Measurements from ENCODE around the gene TCEAL3.

TCEAL3 gene

DNA sequence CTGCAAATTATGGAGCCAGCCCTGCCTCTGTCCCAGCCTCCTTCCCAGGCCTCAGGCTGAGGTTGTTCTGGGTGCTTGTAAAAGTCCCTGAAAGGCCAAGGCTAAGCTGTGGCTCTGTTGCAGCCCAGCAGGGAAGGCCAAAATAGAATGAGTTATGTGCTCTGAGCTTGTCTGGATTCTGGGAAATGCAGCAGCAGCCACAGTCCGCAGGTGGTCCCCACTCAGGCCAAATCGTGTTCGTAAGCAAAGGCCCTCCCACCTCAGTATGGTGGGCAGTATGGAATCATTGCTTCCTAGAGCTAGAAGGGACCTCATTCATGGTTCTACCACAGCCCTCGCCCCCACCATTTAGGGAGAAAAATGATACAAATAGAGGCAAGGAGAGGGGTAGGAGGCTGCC, 16.3 kb downstream of the TCEAL3 start:
- no peak overlapping the region for H3K4me3 ChIP-seq (replicated peaks; ENCODE audit: low read depth, low read length)
- no peak for DNase-seq (ENCODE audit: extremely low read depth, low read depth)
- TF ChIP-seq CTCF (IDR thresholded peaks at IDR 0.05; ENCODE audit: low read depth, low read length, missing control alignments): no peak

- no peak overlapping the region for H3K4me3 ChIP-seq (replicated peaks; ENCODE audit: low read depth, low read length)
- no peak for DNase-seq (ENCODE audit: extremely low read depth, low read depth)
- TF ChIP-seq CTCF (IDR thresholded peaks at IDR 0.05; ENCODE audit: low read depth, low read length, missing control alignments): no peak
Measured at GRCh38 chrX:103626855-103627254, 19.1 kb downstream of the TCEAL3 start.

DNA sequence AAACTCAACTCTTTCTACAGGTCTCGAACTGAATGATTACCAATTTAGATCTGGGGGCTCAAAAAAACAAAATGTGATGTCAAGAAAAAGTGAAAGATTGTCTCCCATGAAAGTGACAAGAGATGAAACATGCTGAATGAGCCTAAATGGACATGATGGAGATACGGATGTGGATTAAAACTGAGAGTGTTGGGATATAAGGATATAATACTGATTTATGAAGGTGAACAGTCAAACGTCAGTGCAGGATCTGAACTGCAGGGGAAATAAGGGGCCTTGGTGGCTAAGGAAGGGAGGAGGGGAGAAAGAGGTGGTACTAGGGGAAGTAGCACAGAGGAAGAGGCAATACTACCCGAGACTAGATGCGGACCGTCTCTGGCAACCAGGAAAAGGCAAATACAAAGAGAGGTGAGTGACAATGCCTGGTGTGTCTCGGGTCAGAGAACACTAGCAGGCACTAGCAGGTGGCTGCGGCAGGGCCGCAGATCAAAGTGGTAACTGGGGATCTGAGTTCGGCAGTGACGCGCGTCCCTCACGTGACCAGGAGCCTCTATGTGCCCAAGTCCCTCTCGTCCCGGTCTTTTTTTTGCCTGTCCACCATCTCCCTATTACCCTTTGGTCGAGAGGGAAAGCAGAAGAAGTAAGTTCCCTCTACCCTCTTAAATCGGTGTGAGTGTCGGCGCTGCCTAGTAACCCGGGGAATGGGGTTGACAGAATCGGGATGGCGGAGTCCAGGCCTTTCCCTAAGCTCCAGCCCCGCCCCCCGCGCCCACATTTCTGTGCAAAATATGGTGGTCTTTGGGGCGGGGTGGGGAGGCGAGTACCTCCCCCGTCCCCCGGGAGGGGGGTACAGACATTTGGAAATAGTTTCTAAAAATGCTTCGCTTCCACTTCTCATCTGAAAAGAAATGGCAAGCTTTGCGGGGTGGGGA, 20.9 kb downstream of the TCEAL3 start, which contains the start of gene TCEAL1:
TSS of gene TCEAL1 (plus strand) at position 590 of the 932 bp plus-strand sequence. CDS start 942 bp downstream, outside the sequence.
- DNase-seq (ENCODE audit: extremely low read depth, low read depth): no peak
- no peak for TF ChIP-seq CTCF (IDR thresholded peaks at IDR 0.05; ENCODE audit: low read depth, low read length, missing control alignments)
- peak within 1 kb of the TSS; percentile 61 for H3K4me3 ChIP-seq (replicated peaks; ENCODE audit: low read depth, low read length)

GRCh38 chrX:103629318-103630170, 21.8 kb downstream of the TCEAL3 start:
- TF ChIP-seq CTCF (IDR thresholded peaks at IDR 0.05; ENCODE audit: low read depth, low read length, missing control alignments): peak; percentile 61
- peak overlapping the region; percentile 61 for H3K4me3 ChIP-seq (replicated peaks; ENCODE audit: low read depth, low read length)
- no peak for DNase-seq (ENCODE audit: extremely low read depth, low read depth)

GRCh38 chrX:103630171-103630511, 22.4 kb downstream of the TCEAL3 start:
- no peak for TF ChIP-seq CTCF (IDR thresholded peaks at IDR 0.05; ENCODE audit: low read depth, low read length, missing control alignments)
- peak overlapping the region; percentile 61 for H3K4me3 ChIP-seq (replicated peaks; ENCODE audit: low read depth, low read length)

GRCh38 chrX:103631145-103631544, 23.4 kb downstream of the TCEAL3 start:
- DNase-seq (ENCODE audit: extremely low read depth, low read depth): no peak
- no peak overlapping the region for H3K4me3 ChIP-seq (replicated peaks; ENCODE audit: low read depth, low read length)
- TF ChIP-seq CTCF (IDR thresholded peaks at IDR 0.05; ENCODE audit: low read depth, low read length, missing control alignments): no peak

More at GRCh38 chrX:103630171-103630511, 22.4 kb downstream of the TCEAL3 start:
- DNase-seq (ENCODE audit: extremely low read depth, low read depth): no peak
